ENCODE results near the gene CHKB.
"Not testable (repeated sequence)": the region's sequence is repeated elsewhere in the genome, so short reads cannot be mapped to it uniquely, and the experiment has no call there.

CHKB gene

DNA sequence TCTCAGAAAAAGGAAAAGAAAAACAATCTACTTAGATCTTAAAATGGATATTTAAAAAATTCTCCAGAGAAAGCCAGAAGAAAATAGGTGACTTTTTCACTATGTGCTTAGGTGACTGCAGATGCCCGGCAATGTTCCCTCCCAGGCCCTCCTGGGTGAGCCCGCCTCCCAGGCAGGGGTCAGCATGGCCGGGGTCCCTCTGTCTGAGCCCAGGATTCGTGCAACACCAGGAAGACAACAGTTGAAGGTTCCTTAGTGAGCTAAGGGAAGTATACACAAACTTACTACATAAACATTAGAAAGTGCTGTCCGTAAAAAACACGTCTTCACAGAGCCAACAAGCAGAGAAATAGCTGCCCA is 29.5 kb upstream of the CHKB start:
- no peak for DNase-seq

DNA sequence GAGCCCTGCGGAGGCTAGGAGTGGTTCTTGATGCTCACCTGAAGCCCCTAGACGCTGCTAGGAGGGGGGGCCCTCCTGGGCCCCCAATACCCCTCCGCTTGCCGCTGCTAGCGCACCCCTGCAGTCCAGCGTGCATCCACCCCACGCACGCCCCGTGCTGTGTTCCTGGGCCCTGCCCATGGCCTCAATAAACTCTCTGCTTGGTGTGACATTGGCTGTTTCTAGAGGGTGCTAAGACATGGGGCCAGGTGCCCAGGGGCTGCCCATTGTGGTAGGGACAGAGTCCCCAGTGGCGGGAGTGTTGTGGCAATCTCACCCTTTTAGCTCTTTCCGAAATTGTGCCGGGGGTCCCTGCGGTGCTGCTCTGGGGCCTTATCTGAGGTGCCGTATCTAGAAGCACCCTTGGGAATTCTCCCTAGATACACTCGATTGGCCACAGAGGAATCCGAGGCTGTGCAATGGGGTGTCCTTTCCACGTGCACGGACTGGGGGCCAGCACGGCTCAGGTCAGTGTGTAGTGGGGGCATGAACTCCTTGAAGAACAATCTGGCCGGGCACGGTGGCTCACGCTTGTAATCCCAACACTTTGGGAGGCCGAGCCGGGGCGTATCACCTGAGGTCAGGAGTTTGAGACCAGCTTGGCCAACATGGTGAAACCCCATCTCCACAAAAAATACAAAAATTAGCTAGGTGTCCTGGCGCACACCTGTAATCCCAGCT is 28.9 kb upstream of the CHKB start:
- no peak for DNase-seq

DNA sequence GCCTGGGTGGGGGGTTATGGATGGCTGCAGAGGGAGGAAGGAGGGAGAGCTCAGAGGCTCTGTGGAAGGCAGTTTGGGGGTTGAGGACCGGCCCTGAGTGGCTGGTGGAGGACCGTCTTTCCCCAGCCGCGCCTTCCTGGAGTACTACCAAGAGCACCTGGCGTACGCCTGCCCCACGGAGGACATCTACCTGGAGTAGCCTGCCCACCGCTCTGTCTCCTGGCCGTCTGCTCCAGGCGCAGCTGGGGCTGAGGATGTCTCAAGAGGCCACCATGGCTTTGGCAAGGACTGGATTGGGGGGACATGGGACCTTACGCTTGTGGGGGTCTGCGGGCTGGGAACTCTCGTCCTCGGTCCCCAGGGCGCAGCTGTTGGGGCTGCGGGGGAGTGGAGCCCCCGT is 27.9 kb upstream of the CHKB start:
- no peak for DNase-seq

DNA sequence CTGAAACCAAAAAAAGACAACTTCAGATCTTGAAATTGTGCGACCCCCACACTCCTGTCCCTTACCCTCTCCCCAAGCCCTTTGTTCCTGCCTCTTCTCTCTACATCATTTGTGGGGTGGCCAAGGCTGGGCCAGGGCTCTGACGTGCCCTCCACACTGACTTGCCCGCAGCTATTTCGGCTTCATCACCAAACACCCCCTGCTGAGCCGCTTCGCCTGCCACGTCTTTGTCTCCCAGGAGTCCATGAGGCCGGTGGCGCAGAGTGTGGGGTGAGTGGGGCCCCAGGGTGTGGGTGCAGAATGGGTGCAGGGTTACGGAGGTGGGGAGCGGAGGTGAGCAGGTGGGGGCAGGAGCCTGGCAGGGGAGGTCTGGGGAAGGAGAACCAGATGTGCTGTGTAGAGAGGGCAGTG is 27.4 kb upstream of the CHKB start:
- no peak for DNase-seq

DNA sequence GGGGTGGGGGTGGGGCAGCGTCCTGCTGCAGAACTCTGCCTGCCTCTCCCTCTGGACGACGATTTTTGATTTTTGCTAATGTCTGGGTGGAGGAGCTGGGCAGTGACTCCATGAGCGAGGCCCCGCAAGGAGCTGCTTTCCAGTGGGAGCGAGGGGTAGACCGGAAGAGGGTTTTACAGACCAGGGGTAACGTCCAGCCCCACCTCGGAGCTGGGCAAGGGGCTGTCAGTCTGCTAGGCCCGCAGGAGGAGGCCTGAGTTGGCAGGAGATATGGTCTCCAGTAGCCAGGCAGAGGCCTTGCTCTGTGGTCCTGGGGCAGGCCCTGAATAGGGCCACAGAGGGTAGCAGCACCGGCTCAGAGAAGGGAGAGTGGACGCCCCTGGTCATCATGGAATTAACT is 26.9 kb upstream of the CHKB start:
- no peak for DNase-seq

DNA sequence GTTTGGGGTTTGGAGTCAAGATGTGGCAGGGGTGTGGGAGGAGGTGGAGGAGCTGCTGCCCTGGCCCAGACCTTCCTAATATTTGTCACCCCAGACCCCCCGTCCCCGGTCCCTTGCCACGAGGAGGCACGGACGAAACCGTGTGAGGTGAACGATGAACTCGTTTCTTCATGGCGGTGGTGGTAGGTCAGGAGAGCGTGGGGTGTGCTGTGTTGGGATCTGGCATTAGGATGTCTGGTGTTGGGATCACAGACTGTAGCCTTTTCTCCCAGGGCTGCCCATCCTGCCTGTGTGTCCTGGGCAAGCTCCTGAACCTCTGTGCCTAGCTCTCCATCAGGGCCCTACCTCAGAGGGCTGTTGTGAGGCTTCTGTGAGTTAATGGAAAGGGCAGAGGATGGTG is 26.3 kb upstream of the CHKB start:
- no peak for DNase-seq

DNA sequence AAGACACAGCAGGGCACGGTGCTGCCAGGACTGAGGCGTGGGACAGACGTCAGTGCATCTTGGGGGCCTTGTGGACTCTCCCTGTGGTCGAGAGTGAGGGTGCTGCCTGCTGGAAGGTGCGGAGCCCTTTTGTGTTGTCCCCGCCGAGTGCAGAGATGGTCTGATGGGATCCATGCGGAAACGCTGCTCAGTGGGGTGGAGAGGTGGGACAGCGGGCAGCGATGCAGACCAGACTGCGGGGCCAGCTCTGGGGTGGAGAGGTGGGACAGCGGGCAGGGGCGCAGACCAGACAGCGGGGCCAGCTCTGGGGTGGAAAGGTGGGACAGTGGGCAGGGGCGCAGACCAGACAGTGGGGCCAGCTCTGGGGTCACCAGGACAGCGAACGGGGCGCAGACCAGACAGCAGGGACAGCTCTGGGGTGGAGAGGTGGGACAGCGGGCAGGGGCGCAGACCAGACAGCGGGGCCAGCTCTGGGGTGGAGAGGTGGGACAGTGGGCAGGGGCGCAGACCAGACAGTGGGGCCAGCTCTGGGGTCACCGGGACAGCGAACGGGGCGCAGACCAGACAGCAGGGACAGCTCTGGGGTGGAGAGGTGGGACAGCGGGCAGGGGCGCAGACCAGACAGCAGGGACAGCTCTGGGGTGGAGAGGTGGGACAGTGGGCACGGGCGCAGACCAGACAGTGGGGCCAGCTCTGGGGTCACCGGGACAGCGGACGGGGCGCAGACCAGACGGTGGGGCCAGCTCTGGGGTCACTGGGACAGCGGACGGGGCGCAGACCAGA is 25.6 kb upstream of the CHKB start:
- DNase-seq, result not testable (repeated sequence)

DNA sequence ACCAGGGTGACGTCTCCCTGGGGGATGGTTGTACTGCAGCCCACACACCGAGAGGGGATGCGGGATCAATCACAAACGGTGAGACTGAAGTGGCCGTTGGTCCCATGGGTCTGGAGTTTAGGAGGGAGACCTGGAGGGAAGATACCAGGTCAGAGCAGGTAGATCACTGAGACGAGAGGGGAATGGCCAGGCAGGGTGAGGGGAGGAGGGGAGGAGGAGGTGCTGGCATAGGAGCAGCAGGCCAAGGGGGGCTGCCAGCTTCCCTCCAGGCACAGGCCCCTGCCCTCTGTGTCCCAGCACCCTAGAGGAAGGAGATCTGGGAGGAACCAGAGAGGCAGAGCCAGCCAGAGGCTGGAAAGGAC is 25.0 kb upstream of the CHKB start:
- DNase-seq, result no peak

DNA sequence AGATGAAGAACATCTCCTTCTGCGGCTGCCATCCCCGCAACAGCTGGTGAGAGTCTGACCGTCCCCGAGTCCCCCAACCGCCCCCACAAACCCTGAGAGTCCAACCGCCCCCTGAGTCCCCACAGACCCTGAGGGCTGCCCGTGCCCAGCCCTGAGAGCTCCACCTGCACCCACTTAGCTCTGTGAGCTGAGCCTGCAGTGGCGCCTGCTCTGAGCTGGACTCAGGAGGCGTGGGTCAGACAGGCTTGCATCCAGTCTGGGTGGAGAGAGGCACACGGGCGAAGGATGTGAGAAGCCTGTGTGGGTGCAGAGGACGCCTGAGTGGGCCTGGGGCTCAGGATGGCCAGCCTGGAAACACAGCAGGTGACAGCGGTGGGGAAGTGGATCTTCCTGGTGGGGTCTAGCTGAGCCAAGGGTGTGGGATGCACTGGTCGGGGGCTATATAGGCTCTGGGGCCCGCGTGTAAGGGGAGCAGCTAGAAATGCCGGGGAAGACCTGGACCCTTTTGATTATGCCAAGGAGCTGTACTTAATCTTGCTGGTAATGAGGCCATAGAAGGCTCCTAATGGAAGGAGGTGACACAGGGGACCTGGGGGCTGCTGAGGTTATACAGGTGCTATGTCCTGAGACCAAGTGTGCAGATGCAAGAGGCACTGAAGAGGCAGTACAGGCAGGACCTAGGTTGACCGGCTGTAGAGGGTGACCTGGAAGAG is 24.5 kb upstream of the CHKB start:
- no peak for DNase-seq

DNA sequence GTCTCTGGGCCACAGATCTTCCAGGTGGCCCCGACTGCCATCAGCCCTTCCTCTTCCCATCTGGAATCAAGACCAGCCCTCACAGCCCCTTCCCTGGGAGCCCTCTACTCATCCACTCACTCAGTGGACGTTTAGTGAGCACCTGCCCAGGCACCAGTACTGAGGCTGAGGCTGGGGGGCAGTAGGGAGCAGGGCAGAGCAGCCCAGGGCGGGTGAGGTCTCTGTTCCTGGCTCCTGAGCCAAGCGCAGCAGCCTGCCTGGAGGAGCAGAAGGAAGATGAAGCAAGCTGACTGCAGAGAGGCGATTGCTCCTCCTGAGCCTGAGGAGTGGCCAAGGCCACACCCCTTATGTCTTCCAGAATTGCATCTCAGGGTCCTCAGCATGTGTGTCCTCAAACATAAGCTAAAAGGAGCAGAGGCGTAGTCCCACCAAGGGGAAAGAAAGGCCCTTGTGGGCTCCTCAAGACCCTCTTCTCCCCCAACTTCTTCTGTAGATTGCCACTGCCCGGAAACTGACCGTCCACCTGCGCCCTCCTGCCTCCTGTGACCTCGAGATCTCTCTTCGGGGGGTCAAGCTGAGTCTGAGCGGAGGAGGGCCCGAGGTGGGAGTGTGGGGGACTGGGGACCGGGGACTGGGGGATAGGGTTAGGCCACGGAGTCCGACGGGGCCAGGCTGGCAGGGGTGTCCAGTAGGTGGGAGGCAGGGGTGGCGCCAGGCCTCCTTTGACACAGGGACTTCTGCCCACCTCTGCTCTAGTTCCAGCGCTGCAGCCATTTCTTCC is 23.7 kb upstream of the CHKB start:
- no peak for DNase-seq

DNA sequence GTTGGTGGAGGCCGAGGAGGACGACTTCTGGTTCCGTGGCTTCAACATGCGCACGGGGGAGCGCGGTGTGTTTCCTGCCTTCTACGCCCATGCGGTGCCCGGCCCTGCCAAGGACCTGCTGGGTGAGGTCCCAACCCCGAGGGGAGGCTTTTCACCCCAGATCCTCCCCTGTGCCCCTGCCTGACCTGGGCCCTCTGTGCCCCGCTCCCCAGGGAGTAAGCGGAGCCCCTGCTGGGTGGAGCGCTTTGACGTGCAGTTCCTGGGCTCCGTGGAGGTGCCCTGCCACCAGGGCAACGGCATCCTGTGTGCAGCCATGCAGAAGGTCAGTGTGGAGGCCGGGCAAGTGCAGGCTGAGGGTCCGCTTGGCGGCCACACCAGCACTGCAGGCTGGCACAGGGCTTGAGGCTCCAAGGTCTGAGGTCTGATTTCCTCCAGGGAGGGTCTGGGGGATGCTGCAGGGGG is 23.0 kb upstream of the CHKB start:
- no peak for DNase-seq

DNA sequence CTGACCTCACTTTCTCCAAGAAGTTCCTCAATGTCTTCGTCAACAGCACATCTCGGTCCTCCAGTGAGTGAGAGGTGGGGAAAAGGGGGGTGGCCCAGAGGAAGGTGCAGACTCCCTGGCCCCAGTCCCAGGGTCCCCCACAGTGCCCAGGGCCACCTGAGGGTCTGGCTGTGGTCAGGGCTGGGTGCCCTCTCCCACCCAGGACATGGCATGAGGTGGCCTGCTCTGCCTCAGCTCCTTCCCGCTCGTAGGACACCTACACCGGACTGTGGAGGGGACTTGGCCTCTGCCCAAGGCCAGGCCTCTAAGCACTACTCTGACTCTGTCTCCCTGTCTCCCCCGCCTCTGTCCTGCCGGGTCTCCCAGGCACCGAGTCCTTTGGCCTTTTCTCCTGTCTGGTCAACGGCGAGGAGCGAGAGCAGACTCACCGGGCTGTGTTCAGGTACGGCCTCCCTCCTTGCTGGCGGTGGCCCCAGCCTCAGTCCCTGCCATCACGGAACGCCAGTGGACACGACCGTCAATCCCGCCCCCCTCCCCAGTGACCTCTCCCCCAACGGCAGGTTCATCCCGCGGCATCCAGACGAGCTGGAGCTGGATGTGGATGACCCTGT is 22.5 kb upstream of the CHKB start:
- DNase-seq, result no peak

DNA sequence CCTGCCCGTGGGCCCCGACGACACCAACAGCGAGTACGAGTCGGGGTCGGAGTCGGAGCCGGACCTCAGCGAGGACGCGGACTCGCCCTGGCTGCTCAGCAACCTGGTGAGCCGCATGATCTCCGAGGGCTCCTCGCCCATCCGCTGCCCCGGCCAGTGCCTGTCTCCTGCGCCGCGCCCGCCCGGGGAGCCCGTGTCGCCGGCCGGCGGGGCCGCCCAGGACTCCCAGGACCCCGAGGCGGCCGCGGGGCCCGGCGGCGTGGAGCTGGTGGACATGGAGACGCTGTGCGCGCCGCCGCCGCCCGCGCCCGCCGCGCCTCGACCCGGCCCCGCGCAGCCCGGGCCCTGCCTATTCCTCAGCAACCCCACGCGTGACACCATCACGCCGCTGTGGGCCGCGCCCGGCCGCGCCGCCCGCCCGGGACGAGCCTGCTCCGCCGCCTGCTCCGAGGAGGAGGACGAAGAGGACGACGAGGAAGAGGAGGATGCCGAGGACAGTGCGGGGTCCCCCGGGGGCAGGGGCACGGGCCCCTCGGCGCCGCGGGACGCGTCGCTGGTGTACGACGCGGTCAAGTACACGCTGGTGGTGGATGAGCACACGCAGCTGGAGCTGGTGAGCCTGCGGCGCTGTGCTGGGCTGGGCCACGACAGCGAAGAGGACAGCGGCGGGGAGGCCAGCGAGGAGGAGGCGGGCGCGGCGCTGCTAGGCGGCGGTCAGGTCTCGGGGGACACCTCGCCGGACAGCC is 21.8 kb upstream of the CHKB start:
- no peak for DNase-seq

DNA sequence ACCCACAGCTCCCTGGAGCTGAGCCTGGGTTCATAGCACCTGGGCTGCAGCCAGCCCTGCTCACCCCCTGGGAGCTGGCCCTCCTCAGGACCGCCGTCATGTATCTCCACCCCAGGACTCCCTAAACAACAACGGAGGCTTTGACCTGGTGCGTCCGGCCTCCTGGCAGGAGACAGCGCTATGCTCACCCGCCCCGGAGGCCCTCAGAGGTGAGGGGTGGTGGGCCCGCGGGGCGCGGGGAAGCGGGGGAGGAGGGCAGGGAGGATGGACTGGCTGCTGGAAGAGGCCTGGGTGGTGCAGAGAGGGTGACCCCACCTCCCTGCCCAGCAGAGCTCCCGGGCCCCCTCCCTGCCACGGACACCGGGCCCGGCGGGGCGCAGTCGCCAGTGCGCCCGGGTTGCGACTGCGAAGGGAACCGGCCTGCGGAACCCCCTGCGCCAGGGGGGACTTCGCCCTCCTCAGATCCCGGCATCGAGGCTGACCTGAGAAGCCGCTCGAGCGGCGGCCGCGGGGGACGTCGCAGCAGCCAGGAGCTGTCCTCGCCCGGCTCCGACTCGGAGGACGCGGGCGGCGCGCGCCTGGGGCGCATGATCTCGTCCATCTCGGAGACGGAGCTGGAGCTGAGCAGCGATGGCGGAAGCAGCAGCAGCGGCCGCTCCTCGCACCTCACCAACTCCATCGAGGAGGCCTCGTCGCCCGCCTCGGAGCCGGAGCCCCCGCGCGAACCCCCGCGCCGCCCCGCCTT is 21.0 kb upstream of the CHKB start:
- DNase-seq, result no peak

DNA sequence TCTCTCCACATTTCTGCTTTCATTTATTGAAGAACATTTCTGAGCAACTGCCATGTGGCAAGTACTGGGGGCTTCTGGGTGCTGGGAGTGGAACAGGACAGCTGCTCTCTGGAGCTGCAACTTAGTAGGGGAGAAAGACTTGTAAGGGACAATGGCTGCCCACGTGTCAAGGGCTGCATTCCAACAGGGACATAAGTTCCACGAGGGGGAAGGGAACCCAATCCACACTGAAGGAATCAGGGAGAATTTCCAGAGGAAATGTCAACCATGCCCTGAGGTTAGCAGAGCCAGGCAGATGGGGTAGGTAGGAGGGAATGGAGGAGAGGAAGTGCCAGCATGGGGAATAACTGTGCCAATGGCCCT is 19.7 kb upstream of the CHKB start:
- DNase-seq, result no peak

DNA sequence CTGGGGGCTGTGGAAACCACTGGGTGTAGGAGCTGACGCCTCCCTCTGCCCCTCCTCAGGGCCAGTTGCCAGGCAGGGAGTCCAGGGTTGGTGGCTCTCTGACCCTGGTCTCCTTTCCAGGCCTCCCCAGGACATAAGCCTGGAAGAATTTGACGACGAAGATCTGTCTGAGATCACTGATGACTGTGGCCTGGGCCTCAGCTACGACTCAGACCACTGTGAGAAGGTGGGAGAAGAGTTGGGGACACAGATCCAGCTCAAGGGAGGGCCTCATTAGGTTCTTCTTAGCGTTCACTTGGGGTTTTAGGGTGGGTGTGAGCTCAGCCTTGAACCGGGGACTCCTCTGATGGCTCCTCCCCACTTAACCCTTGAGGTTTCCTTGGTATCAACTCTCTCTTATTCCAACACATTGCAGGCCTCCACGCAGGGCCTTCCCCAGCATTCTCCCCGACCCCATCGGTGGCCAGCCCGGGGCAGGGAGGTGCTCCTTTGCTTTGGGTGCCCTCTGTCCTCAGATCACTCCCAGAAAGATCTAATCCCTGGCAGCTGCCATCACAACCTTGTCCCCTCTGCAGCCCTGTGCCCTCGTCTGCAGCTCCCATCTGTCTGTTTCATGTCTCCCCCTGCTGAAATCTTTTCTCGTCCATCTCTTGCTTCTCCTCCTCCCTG is 19.2 kb upstream of the CHKB start:
- DNase-seq, result no peak

DNA sequence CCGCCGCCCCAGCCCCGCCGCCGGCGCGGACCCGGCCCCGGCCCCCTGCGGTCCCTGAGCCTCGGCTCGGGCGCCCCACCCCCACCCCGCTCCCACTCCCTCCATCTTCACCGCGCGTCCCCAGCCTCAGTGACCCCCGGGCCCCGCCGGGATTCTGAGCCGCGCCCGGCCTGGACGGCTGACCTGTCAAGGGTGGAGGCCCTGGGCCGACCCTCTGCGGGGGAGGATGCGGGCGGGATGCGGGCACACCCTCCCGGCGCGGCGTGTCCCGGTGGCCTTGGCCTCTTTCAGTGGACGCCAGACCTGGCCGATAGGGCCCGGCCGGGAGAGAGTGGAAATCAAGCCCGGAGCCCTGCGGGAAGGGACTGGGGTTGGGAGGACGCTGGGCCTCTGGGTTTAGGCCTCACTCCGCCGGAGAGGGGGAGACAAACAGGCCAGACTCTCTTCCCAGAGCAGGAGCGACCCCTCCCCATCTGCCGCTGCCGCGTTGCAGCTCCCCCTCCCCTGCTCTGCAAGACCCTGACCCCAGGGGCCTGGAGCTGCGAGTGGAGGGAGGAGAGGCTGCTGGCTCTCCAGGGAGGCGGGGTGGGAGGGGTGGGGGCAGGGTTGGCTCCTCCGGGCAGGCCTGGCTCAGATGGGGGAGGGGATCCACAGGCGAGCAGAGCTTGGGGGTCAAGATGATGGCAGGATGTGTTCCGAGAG is 18.5 kb upstream of the CHKB start:
- no peak for DNase-seq

DNA sequence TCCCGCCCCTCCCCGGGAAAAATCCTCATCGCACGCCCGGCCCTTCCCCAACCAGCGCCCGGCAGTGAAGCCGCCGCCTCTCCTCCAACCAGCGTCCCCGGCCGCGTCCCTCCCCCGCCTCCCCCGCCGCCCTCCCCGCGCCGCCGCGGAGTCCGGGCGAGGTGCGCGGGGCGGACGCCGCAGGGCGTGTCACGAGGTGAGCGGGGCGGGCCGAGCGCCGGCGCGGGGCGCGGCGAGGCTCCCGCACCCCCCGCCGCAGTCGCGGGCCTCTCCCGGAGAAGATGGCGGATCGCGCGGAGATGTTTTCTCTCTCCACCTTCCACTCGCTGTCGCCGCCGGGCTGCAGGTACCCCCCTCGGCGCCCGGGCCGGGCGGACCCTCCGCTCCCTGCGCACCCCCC is 17.9 kb upstream of the CHKB start, which contains the start of gene MAPK8IP2:
Gene MAPK8IP2, plus strand, starts transcription at position 256 of the 400 bp plus-strand sequence. Its CDS starts 26 bp downstream, at position 282.
- DNase-seq, result peak; percentile 38

DNA sequence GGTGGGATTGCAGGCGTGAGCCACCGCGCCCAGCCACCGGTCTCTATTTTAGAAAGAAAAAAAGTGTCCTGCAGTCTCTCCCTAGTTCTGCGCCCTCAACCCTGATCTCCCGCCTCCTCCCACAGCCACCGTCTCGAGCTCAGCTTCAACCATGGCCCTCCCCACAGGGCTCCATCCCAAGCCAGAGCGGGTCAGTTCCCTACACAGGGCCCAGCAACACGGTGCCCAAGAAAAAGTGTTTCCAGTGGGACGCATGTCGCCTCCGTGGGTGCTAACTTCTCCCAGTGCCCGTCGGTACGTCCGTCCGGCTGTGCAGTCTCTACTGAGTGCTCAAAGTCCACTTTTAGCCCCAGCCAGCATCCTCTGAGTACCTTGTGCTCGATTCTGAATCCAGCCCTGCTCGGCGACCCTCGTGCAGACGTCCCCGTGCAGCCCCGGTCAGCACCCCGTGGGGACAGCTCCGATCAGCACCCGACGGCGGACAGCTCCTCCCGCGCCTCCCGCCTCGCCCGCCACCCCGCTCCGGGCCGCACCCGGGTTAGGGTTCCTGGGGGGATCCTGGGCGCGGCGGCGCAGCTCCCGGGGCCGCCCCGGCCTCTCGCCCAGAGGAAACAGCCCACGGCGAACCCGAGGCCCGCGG is 17.3 kb upstream of the CHKB start:
- DNase-seq, result no peak
